ENCODE data around the gene SBNO1.

The SBNO1 gene

GRCh38 chr12:123266679-123267277, 97.9 kb downstream of the SBNO1 start:
- Histone ChIP-seq H3K4ac (ENCODE audit: low read depth, low read length) (no peak overlapping the region), H3K18ac (ENCODE audit: low read length) (no peak overlapping the region), H2BK5ac (ENCODE audit: low read depth, low read length, poor library complexity) (no peak overlapping the region), H3K79me2 (ENCODE audit: control insufficient read depth, insufficient read depth, low read length, poor library complexity) (peaks cover 24% of the 10 kb centered on the region), H3K23ac (ENCODE audit: low read length) (no peak overlapping the region), H2BK12ac (ENCODE audit: low read length) (no peak overlapping the region), H3K9me3 (ENCODE audit: insufficient read depth, low read depth, low read length) (peaks cover 1% of the 10 kb centered on the region), H2AK5ac (ENCODE audit: low read length) (no peak overlapping the region), H4K8ac (ENCODE audit: low read depth, low read length) (no peak overlapping the region), H3K27ac (ENCODE audit: low read depth, low read length) (no peak overlapping the region), H3K4me3 (ENCODE audit: low read depth, low read length) (no peak overlapping the region), H3K4me2 (ENCODE audit: low read length) (no peak overlapping the region), H4K91ac (ENCODE audit: low read depth, low read length) (no peak overlapping the region), H3K79me1 (ENCODE audit: low read length) (peaks cover 19% of the 10 kb centered on the region), H3K14ac (ENCODE audit: low read length) (no peak overlapping the region), H3K9ac (ENCODE audit: low read length) (no peak overlapping the region), H4K12ac (ENCODE audit: low read depth, low read length) (no peak overlapping the region), H2AFZ (ENCODE audit: insufficient read depth, low read length, poor library complexity) (no peak overlapping the region), H3K4me1 (ENCODE audit: control insufficient read depth in 1 of 2, insufficient read depth in 2 of 2, low read length in 2 of 2) (peaks cover 0 to 6% of the 10 kb centered on the region in 2 experiments), H3K36me3 (ENCODE audit: control insufficient read depth in 1 of 2, insufficient read depth in 2 of 2, low read length in 2 of 2) (peaks cover 61 to 67% of the 10 kb centered on the region in 2 experiments), H3K27me3 (ENCODE audit: insufficient read depth, low read length) (no peaks in the 10 kb centered on the region), H2BK120ac (ENCODE audit: insufficient read depth, low read length, poor library complexity) (no peak overlapping the region)
- no peak for DNase-seq
- no CpG with 5 or more reads among the region's 19 CpGs for WGBS (ENCODE audit: extremely low coverage, insufficient coverage, insufficient read length)

GRCh38 chr12:123265851-123266678, 98.6 kb downstream of the SBNO1 start:
- no peak overlapping the region for H2AFZ ChIP-seq (ENCODE audit: insufficient read depth, low read length, poor library complexity)
- no peak overlapping the region for H3K4me2 ChIP-seq (ENCODE audit: low read length)
- H3K4ac ChIP-seq (ENCODE audit: low read depth, low read length): no peak overlapping the region
- H3K4me3 ChIP-seq (ENCODE audit: low read depth, low read length): no peak overlapping the region
- H3K4me1 ChIP-seq (ENCODE audit: control insufficient read depth in 1 of 2, insufficient read depth in 2 of 2, low read length in 2 of 2): peaks cover 0 to 6% of the 10 kb centered on the region in 2 experiments
- no peak overlapping the region for H2BK120ac ChIP-seq (ENCODE audit: insufficient read depth, low read length, poor library complexity)
- H4K12ac ChIP-seq (ENCODE audit: low read depth, low read length): no peak overlapping the region
- H3K27ac ChIP-seq (ENCODE audit: low read depth, low read length): no peak overlapping the region
- H2BK12ac ChIP-seq (ENCODE audit: low read length): no peak overlapping the region
- WGBS (ENCODE audit: extremely low coverage, insufficient coverage, insufficient read length): no CpG with 5 or more reads among the region's 35 CpGs
- H3K79me1 ChIP-seq (ENCODE audit: low read length): peaks cover 16% of the 10 kb centered on the region
- H3K9ac ChIP-seq (ENCODE audit: low read length): no peak overlapping the region
- H3K23ac ChIP-seq (ENCODE audit: low read length): no peak overlapping the region
- peaks cover 20% of the 10 kb centered on the region for H3K79me2 ChIP-seq (ENCODE audit: control insufficient read depth, insufficient read depth, low read length, poor library complexity)
- H3K9me3 ChIP-seq (ENCODE audit: insufficient read depth, low read depth, low read length): peaks cover 1% of the 10 kb centered on the region
- H3K36me3 ChIP-seq (ENCODE audit: control insufficient read depth in 1 of 2, insufficient read depth in 2 of 2, low read length in 2 of 2): peaks cover 64 to 71% of the 10 kb centered on the region in 2 experiments
- no peak overlapping the region for H2BK5ac ChIP-seq (ENCODE audit: low read depth, low read length, poor library complexity)
- no peak for DNase-seq
- peak overlapping the region; percentile 3 for H3K18ac ChIP-seq (ENCODE audit: low read length)
- H4K8ac ChIP-seq (ENCODE audit: low read depth, low read length): no peak overlapping the region
- H3K14ac ChIP-seq (ENCODE audit: low read length): no peak overlapping the region
- H3K27me3 ChIP-seq (ENCODE audit: insufficient read depth, low read length): no peaks in the 10 kb centered on the region
- no peak overlapping the region for H2AK5ac ChIP-seq (ENCODE audit: low read length)
- H4K91ac ChIP-seq (ENCODE audit: low read depth, low read length): no peak overlapping the region

GRCh38 chr12:123264642-123265041, 100.0 kb downstream of the SBNO1 start:
- Histone ChIP-seq H2AFZ (ENCODE audit: insufficient read depth, low read length, poor library complexity) (no peak overlapping the region), H4K91ac (ENCODE audit: low read depth, low read length) (no peak overlapping the region), H2BK5ac (ENCODE audit: low read depth, low read length, poor library complexity) (no peak overlapping the region), H3K9me3 (ENCODE audit: insufficient read depth, low read depth, low read length) (peaks cover 1% of the 10 kb centered on the region), H3K9ac (ENCODE audit: low read length) (no peak overlapping the region), H3K27me3 (ENCODE audit: insufficient read depth, low read length) (no peaks in the 10 kb centered on the region), H3K4me1 (ENCODE audit: control insufficient read depth in 1 of 2, insufficient read depth in 2 of 2, low read length in 2 of 2) (peaks cover 0 to 6% of the 10 kb centered on the region in 2 experiments), H4K8ac (ENCODE audit: low read depth, low read length) (no peak overlapping the region), H3K4me2 (ENCODE audit: low read length) (no peak overlapping the region), H3K27ac (ENCODE audit: low read depth, low read length) (no peak overlapping the region), H3K14ac (ENCODE audit: low read length) (no peak overlapping the region), H4K12ac (ENCODE audit: low read depth, low read length) (no peak overlapping the region), H3K79me1 (ENCODE audit: low read length) (peaks cover 6% of the 10 kb centered on the region), H3K23ac (ENCODE audit: low read length) (no peak overlapping the region), H3K4me3 (ENCODE audit: low read depth, low read length) (no peak overlapping the region), H3K4ac (ENCODE audit: low read depth, low read length) (peak overlapping the region; percentile 19), H2AK5ac (ENCODE audit: low read length) (no peak overlapping the region), H3K79me2 (ENCODE audit: control insufficient read depth, insufficient read depth, low read length, poor library complexity) (peaks cover 7% of the 10 kb centered on the region), H2BK12ac (ENCODE audit: low read length) (no peak overlapping the region), H3K36me3 (ENCODE audit: control insufficient read depth in 1 of 2, insufficient read depth in 2 of 2, low read length in 2 of 2) (peaks cover 68 to 79% of the 10 kb centered on the region in 2 experiments), H3K18ac (ENCODE audit: low read length) (no peak overlapping the region), H2BK120ac (ENCODE audit: insufficient read depth, low read length, poor library complexity) (no peak overlapping the region)
- WGBS (ENCODE audit: extremely low coverage, insufficient coverage, insufficient read length): no CpG with 5 or more reads among the region's 7 CpGs
- DNase-seq: peak; percentile 34 to 41

- no peak overlapping the region for H2AK5ac ChIP-seq (ENCODE audit: low read length)
- H2BK120ac ChIP-seq (ENCODE audit: insufficient read depth, low read length, poor library complexity): no peak overlapping the region
- H2AFZ ChIP-seq (ENCODE audit: insufficient read depth, low read length, poor library complexity): no peak overlapping the region
- no peak overlapping the region for H4K12ac ChIP-seq (ENCODE audit: low read depth, low read length)
- no peak overlapping the region for H4K91ac ChIP-seq (ENCODE audit: low read depth, low read length)
- no peak for DNase-seq
- no peak overlapping the region for H2BK5ac ChIP-seq (ENCODE audit: low read depth, low read length, poor library complexity)
- WGBS (ENCODE audit: extremely low coverage, insufficient coverage, insufficient read length): no CpG with 5 or more reads among the region's 8 CpGs
- H3K4me3 ChIP-seq (ENCODE audit: low read depth, low read length): no peak overlapping the region
- no peak overlapping the region for H3K4ac ChIP-seq (ENCODE audit: low read depth, low read length)
- no peak overlapping the region for H2BK12ac ChIP-seq (ENCODE audit: low read length)
- no peak overlapping the region for H3K4me2 ChIP-seq (ENCODE audit: low read length)
- no peaks in the 10 kb centered on the region for H3K79me2 ChIP-seq (ENCODE audit: control insufficient read depth, insufficient read depth, low read length, poor library complexity)
- no peak overlapping the region for H3K27ac ChIP-seq (ENCODE audit: low read depth, low read length)
- H4K8ac ChIP-seq (ENCODE audit: low read depth, low read length): no peak overlapping the region
- no peak overlapping the region for H3K14ac ChIP-seq (ENCODE audit: low read length)
- H3K4me1 ChIP-seq (ENCODE audit: control insufficient read depth in 1 of 2, insufficient read depth in 2 of 2, low read length in 2 of 2): no peaks in the 10 kb centered on the region
- H3K23ac ChIP-seq (ENCODE audit: low read length): no peak overlapping the region
- no peak overlapping the region for H3K18ac ChIP-seq (ENCODE audit: low read length)
- H3K9me3 ChIP-seq (ENCODE audit: insufficient read depth, low read depth, low read length): no peaks in the 10 kb centered on the region
- H3K36me3 ChIP-seq (ENCODE audit: control insufficient read depth in 1 of 2, insufficient read depth in 2 of 2, low read length in 2 of 2): peaks cover 76 to 84% of the 10 kb centered on the region in 2 experiments
- no peak overlapping the region for H3K9ac ChIP-seq (ENCODE audit: low read length)
- H3K79me1 ChIP-seq (ENCODE audit: low read length): no peaks in the 10 kb centered on the region
- no peaks in the 10 kb centered on the region for H3K27me3 ChIP-seq (ENCODE audit: insufficient read depth, low read length)
Measured at GRCh38 chr12:123263196-123263817, 101.3 kb downstream of the SBNO1 start.
